ENCODE measurements around the gene HES6. TPM values are rescaled to one million over a fixed set of nuclear protein-coding genes. Genes with fewer than 3 reads are reported as not detected.

HES6 gene
- total RNA-seq, 1 experiment from 2014 or later = 8.4 TPM

- Histone ChIP-seq H3K4me2 (no peak overlapping the region), H3K4me1 (replicated peaks; ENCODE audit: insufficient read depth) (no peaks in the 10 kb centered on the region; the same call in 1 of the 2 replicates), H3K36me3 (ENCODE audit: low read depth) (no peaks in the 10 kb centered on the region), H2AFZ (no peak overlapping the region), H3K9me2 (ENCODE audit: insufficient read depth) (no peaks in the 10 kb centered on the region), H4K20me1 (ENCODE audit: insufficient read depth) (no peaks in the 10 kb centered on the region), H3K27ac (no peak overlapping the region), H3K9me3 (ENCODE audit: insufficient read depth, low read depth) (no peaks in the 10 kb centered on the region), H3K4me3 (no peak overlapping the region), H3K27me3 (ENCODE audit: insufficient read depth, low read depth) (peaks cover 41% of the 10 kb centered on the region), H3F3A (ENCODE audit: insufficient read depth, low read depth) (no peaks in the 10 kb centered on the region), H3K79me2 (ENCODE audit: low read depth) (no peaks in the 10 kb centered on the region)
- ChIA-PET POLR2A (ENCODE audit: unreplicated experiment) (no interaction called here), CTCF (no interaction called here)
- peak in 1 of 2 experiments; percentile 30 for DNase-seq
- intact Hi-C loops (cut with micrococcal nuclease; ENCODE audit: unreplicated experiment) = no loop called here
- BruUV-seq (replicated peaks) = no TSS peak
- TF ChIP-seq CTCF (conservative IDR thresholded peaks at IDR 0.05) = no peak
- TF ChIP-seq EZH2 (IDR thresholded peaks at IDR 0.05; ENCODE audit: low read depth) = no peak
These were observed 8.5 kb downstream of the HES6 start for GRCh38 chr2:238231251-238231793.

GRCh38 chr2:238230699-238231098 lies 9.1 kb downstream of the HES6 start:
- Histone ChIP-seq H3K9me3 (ENCODE audit: insufficient read depth, low read depth) (no peaks in the 10 kb centered on the region), H4K20me1 (ENCODE audit: insufficient read depth) (no peaks in the 10 kb centered on the region), H2AFZ (no peak overlapping the region), H3K36me3 (ENCODE audit: low read depth) (no peaks in the 10 kb centered on the region), H3K9me2 (ENCODE audit: insufficient read depth) (no peaks in the 10 kb centered on the region), H3K4me3 (no peak overlapping the region), H3K79me2 (ENCODE audit: low read depth) (no peaks in the 10 kb centered on the region), H3K4me2 (no peak overlapping the region), H3K27me3 (ENCODE audit: insufficient read depth, low read depth) (peaks cover 35% of the 10 kb centered on the region), H3F3A (ENCODE audit: insufficient read depth, low read depth) (no peaks in the 10 kb centered on the region), H3K27ac (no peak overlapping the region), H3K4me1 (replicated peaks; ENCODE audit: insufficient read depth) (no peaks in the 10 kb centered on the region; the same call in 1 of the 2 replicates)
- BruUV-seq (replicated peaks) = no TSS peak
- TF ChIP-seq CTCF (conservative IDR thresholded peaks at IDR 0.05) (no peak), EZH2 (IDR thresholded peaks at IDR 0.05; ENCODE audit: low read depth) (no peak)
- intact Hi-C loops (cut with micrococcal nuclease; ENCODE audit: unreplicated experiment) = no loop called here
- no peak for DNase-seq
- CTCF ChIA-PET = no interaction called here
- POLR2A ChIA-PET (ENCODE audit: unreplicated experiment) = no interaction called here

- H4K20me1 ChIP-seq (ENCODE audit: insufficient read depth) = no peaks in the 10 kb centered on the region
- no peaks in the 10 kb centered on the region for H3K79me2 ChIP-seq (ENCODE audit: low read depth)
- H3K4me3 ChIP-seq = no peak overlapping the region
- no peak overlapping the region for H2AFZ ChIP-seq
- no peaks in the 10 kb centered on the region for H3K36me3 ChIP-seq (ENCODE audit: low read depth)
- H3K4me1 ChIP-seq (replicated peaks; ENCODE audit: insufficient read depth) = no peaks in the 10 kb centered on the region
- no peak overlapping the region for H3K4me2 ChIP-seq
- DNase-seq = no peak
- no peaks in the 10 kb centered on the region for H3F3A ChIP-seq (ENCODE audit: insufficient read depth, low read depth)
- no peaks in the 10 kb centered on the region for H3K9me2 ChIP-seq (ENCODE audit: insufficient read depth)
- CTCF ChIA-PET = no interaction called here
- H3K27me3 ChIP-seq (ENCODE audit: insufficient read depth, low read depth) = peaks cover 29% of the 10 kb centered on the region
- POLR2A ChIA-PET (ENCODE audit: unreplicated experiment) = no interaction called here
- TF ChIP-seq EZH2 (IDR thresholded peaks at IDR 0.05; ENCODE audit: low read depth) (no peak), CTCF (conservative IDR thresholded peaks at IDR 0.05) (no peak)
- no peak overlapping the region for H3K27ac ChIP-seq
- BruUV-seq (replicated peaks) = no TSS peak
- no peaks in the 10 kb centered on the region for H3K9me3 ChIP-seq (ENCODE audit: insufficient read depth, low read depth)
- intact Hi-C loops (cut with micrococcal nuclease; ENCODE audit: unreplicated experiment) = no loop called here
These were observed 11.1 kb downstream of the HES6 start for GRCh38 chr2:238228700-238229099.
